Activated CD4-positive, alpha-beta T cell treated with anti-CD3 and anti-CD28 coated beads, Interleukin-2, amount 50 U/mL, for 24 hours (primary cell): ENCODE data around the gene GSG1L.

Experiments
- DNase-seq, 2 donors: peaks; one replicate each; pipeline ENCODE4 v3.0.0-alpha.2; 2020; ENCODE audit warnings: low read depth in 1 of 2, low spot score in 1 of 2

Gene GSG1L

GRCh38 chr16:28092721-28093384 lies 29.3 kb upstream of the GSG1L start:
- DNase-seq: no peak

- DNase-seq: no peak
Measured at GRCh38 chr16:28091656-28092055, 28.1 kb upstream of the GSG1L start.

GRCh38 chr16:28090646-28091377 lies 27.3 kb upstream of the GSG1L start:
- no peak for DNase-seq

- DNase-seq: no peak
Measured at GRCh38 chr16:28089992-28090365, 26.5 kb upstream of the GSG1L start.

- DNase-seq: no peak
Measured at GRCh38 chr16:28089205-28089991, 25.9 kb upstream of the GSG1L start.

GRCh38 chr16:28087675-28088300 lies 24.3 kb upstream of the GSG1L start:
- DNase-seq: no peak

GRCh38 chr16:28087140-28087660 lies 23.7 kb upstream of the GSG1L start:
- no peak for DNase-seq

- no peak for DNase-seq
Measured at GRCh38 chr16:28086186-28087139, 22.9 kb upstream of the GSG1L start.

- no peak for DNase-seq
Measured at GRCh38 chr16:28085389-28086171, 22.1 kb upstream of the GSG1L start.

- DNase-seq: no peak
Measured at GRCh38 chr16:28084209-28084608, 20.7 kb upstream of the GSG1L start.

GRCh38 chr16:28082624-28083023 lies 19.1 kb upstream of the GSG1L start:
- DNase-seq: no peak

- DNase-seq: no peak
Measured at GRCh38 chr16:28081391-28081968, 18.0 kb upstream of the GSG1L start.

- DNase-seq: no peak
Measured at GRCh38 chr16:28078261-28078660, 14.7 kb upstream of the GSG1L start.

- no peak for DNase-seq
Measured at GRCh38 chr16:28073836-28074235, 10.3 kb upstream of the GSG1L start.

- no peak for DNase-seq
Measured at GRCh38 chr16:28072087-28072486, 8.6 kb upstream of the GSG1L start.

GRCh38 chr16:28069971-28070794 lies 6.7 kb upstream of the GSG1L start:
- DNase-seq: no peak

- no peak for DNase-seq
Measured at GRCh38 chr16:28068976-28069375, 5.5 kb upstream of the GSG1L start.
